B cell (primary cell): ENCODE results near the gene JMJD1C. TPM values are rescaled to one million over a fixed set of nuclear protein-coding genes. Genes with fewer than 3 reads are reported as not detected.

Source experiments
- ATAC-seq: fragments of 200-7000 bp; cut with Tn5 transposase; one replicate; pipeline ENCODE4 v1.10.0; 2021; ENCODE audit warnings: low read depth, mild to moderate bottlenecking, moderate number of reproducible peaks, moderate library complexity
- CTCF ChIA-PET: fragments of 350-600 bp; sonication (Branson Sonifier 250); formaldehyde crosslinking; loops from one replicate; lab custom pipeline; 2021; ENCODE audit warnings: antibody characterized with exemption, inconsistent platforms; lab: Charles Lee
- POLR2A ChIA-PET: fragments of 350-600 bp; sonication (Branson Sonifier 250); formaldehyde crosslinking; loops from one replicate; lab custom pipeline; 2021; ENCODE audit warnings: antibody characterized with exemption; lab: Charles Lee
- DNase-seq: peaks from one replicate; pipeline ENCODE4 v3.0.0; 2013
- H2AFZ ChIP-seq: 2 replicates; pipeline ENCODE4 v1.6.1; 2012; ENCODE audit warnings: mild to moderate bottlenecking, low read depth, low read length; ENCODE audit not compliant: insufficient read depth, poor library complexity, severe bottlenecking
- H3K27ac ChIP-seq, 2 donors: 1 replicate in 1 of 2; 2 replicates in 1 of 2; pipeline ENCODE4 v1.5.1; 2012 to 2013; ENCODE audit warnings: low read length in 2 of 2, mild to moderate bottlenecking in 2 of 2, moderate library complexity in 1 of 2
- H3K27me3 ChIP-seq, 4 experiments: fragments of 200-600 bp in 1 of 4; sonication (generic) in 1 of 4; replicated peaks in 1 of 4; 1 replicate in 2 of 4; 2 replicates in 2 of 4; pipeline versions ENCODE4 v1.6.1 to v1.7.0; 2013 to 2016; ENCODE audit warnings: low read length in 3 of 4, mild to moderate bottlenecking in 2 of 4, mixed read lengths in 1 of 4, moderate library complexity in 1 of 4; ENCODE audit not compliant: insufficient read depth in 4 of 4, control insufficient read depth in 3 of 4; ENCODE audit errors: control extremely low read depth in 1 of 4
- H3K36me3 ChIP-seq, 2 experiments: replicated peaks in 1 of 2; 1 replicate in 1 of 2; 2 replicates in 1 of 2; pipeline versions ENCODE4 v1.6.1 to v1.7.1; 2013; ENCODE audit warnings: low read length in 1 of 2; ENCODE audit not compliant: insufficient read depth in 2 of 2, control insufficient read depth in 1 of 2; ENCODE audit errors: control extremely low read depth in 1 of 2, extremely low read depth in 1 of 2
- H3K4me1 ChIP-seq, 2 donors: fragments of 200-600 bp in 1 of 2; sonication (generic) in 1 of 2; 1 replicate in 1 of 2; 2 replicates in 1 of 2; pipeline versions ENCODE4 v1.5.1 to v1.6.1; 2013 to 2017; ENCODE audit warnings: low read length in 2 of 2; ENCODE audit not compliant: control insufficient read depth in 2 of 2, insufficient read depth in 2 of 2
- H3K4me2 ChIP-seq: replicated peaks from 2 replicates; pipeline ENCODE3; 2012; ENCODE audit warnings: mild to moderate bottlenecking, low read depth, low read length; ENCODE audit not compliant: poor library complexity, severe bottlenecking
- H3K4me3 ChIP-seq, 5 experiments: fragments of 200-600 bp in 1 of 5; sonication (generic) in 1 of 5; 1 replicate in 3 of 5; 2 replicates in 2 of 5; pipeline versions ENCODE4 v1.5.1 to v1.7.0; 2011 to 2016; ENCODE audit warnings: low read length in 4 of 5, mild to moderate bottlenecking in 4 of 5, low read depth in 2 of 5, control low read depth in 1 of 5, moderate library complexity in 1 of 5; ENCODE audit not compliant: insufficient read depth in 1 of 5; ENCODE audit errors: control extremely low read depth in 1 of 5, extremely low read depth in 1 of 5
- H3K79me2 ChIP-seq: fragments of 200-600 bp; sonication (generic); one replicate; pipeline ENCODE4 v1.6.0; 2016; ENCODE audit warnings: low read length; ENCODE audit not compliant: control insufficient read depth, insufficient read depth
- H3K9ac ChIP-seq: fragments of 200-600 bp; sonication (generic); 2 replicates; pipeline ENCODE4 v1.6.1; 2017; ENCODE audit warnings: mild to moderate bottlenecking, low read length, moderate library complexity
- H3K9me3 ChIP-seq, 3 donors: one replicate each; pipeline versions ENCODE4 v1.6.1 to v1.7.1; 2013; ENCODE audit warnings: low read length in 2 of 3; ENCODE audit not compliant: control insufficient read depth in 2 of 3, insufficient read depth in 1 of 3; ENCODE audit errors: control extremely low read depth in 1 of 3
- H4K20me1 ChIP-seq: 2 replicates; pipeline ENCODE4 v1.6.0; 2012; ENCODE audit warnings: mild to moderate bottlenecking, low read length; ENCODE audit not compliant: insufficient read depth, control insufficient read depth, poor library complexity, severe bottlenecking
- H3K27ac Mint-ChIP-seq: one replicate; pipeline ENCODE4 v1.8.0; 2021; ENCODE audit warnings: mixed read lengths
- H3K27me3 Mint-ChIP-seq: one replicate; pipeline ENCODE4 v1.8.0; 2021; ENCODE audit warnings: mixed read lengths
- H3K4me1 Mint-ChIP-seq: one replicate; pipeline ENCODE4 v1.8.0; 2021; ENCODE audit warnings: mixed read lengths
- H3K4me3 Mint-ChIP-seq: one replicate; pipeline ENCODE4 v1.8.0; 2021; ENCODE audit warnings: mixed read lengths
- H3K9me3 Mint-ChIP-seq: one replicate; pipeline ENCODE4 v1.8.0; 2022; ENCODE audit warnings: mixed read lengths; ENCODE audit not compliant: insufficient read depth
- EZH2 ChIP-seq: IDR thresholded peaks from 2 replicates; pipeline ENCODE4 v1.6.1; 2012; ENCODE audit warnings: borderline replicate concordance, low read depth, mild to moderate bottlenecking, moderate library complexity, low read length; ENCODE audit not compliant: insufficient read depth, poor library complexity, severe bottlenecking
- WGBS: methylation state at CpG from one replicate; pipeline ENCODE4 v1.1.5; 2013; ENCODE audit warnings: missing lambda C conversion rate; ENCODE audit not compliant: insufficient coverage; 5-methylcytosine and 5-hydroxymethylcytosine counted together
- intact Hi-C: fragments of 100-400 bp; cut with micrococcal nuclease; formaldehyde crosslinking; loops from one replicate; pipeline ENCODE4 v1.10.0; 2022
- polyA plus RNA-seq: library from polyadenylated mRNA; depleted of rRNA; stranded (reverse); fragments of >200 nt; gene quantifications from 2 replicates; pipeline ENCODE4 v1.2.3, GENCODE V29; 2012
- total RNA-seq, 2 donors: library from RNA; stranded (reverse); fragments of 120-200 nt in 1 of 2; gene quantifications; 1 replicate in 1 of 2; 2 replicates in 1 of 2; pipeline versions ENCODE4 v1.2.3 to v1.2.4, GENCODE V29; 2013 to 2022
- TF ChIP-seq, protein P1 (sequence below): fragments of 200-600 bp; IDR thresholded peaks from one replicate; pipeline ENCODE4 v1.8.0; 2022; ENCODE audit warnings: antibody characterized with exemption, mild to moderate bottlenecking

The JMJD1C gene
- total and polyA plus RNA-seq, 2 donors (not counting 1 experiment from before 2014, with no cell fraction given) = 81.8 to 235 TPM

DNA sequence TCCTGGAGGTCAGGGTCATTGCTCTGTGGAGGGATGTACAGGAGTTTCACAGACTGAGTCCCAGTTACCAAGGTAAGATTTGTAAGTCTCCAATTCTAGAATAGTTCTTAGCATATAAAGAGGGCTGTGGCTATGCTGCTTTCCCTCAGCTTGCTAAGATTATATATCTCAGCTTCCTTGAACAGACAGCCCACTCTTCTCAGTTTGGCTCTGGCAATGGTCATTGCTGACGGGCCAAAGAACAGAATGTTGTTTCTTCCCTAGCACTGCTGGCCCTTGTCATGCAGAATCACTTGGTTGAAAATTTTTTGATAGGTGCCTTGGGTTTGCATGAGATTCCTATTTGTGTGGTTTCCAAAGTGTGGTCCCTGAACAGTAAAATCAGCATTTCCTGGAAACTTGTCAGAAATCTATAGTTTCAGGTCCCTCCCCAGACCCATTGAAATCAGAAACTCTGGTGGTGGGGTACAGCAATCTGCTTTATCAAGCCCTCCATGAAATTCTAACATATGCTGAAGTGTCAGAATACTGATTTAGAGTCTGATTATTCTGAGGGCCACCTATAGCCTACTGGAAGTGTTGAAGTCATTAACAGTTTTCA, 294.4 kb downstream of the JMJD1C start:
- H3K27ac Mint-ChIP-seq = peak overlapping the region; percentile 53
- no peak for ATAC-seq
- WGBS = no CpG with 5 or more reads among the region's 1 CpG
- no peaks in the 10 kb centered on the region for H3K27me3 ChIP-seq
- H3K79me2 ChIP-seq = peaks cover 11% of the 10 kb centered on the region
- H3K4me3 Mint-ChIP-seq = no peak overlapping the region
- DNase-seq = no peak
- CTCF ChIA-PET = interaction anchor here (1.9 to 16.5 kb wide), 3 partner anchors 13 to 547 kb away, joined by 4 to 453 read pairs (median 7); no protein-coding TSS in a partner anchor
- peaks cover 8% of the 10 kb centered on the region for H4K20me1 ChIP-seq
- peaks cover 15 to 61% of the 10 kb centered on the region in 2 experiments for H3K36me3 ChIP-seq
- H3K9me3 ChIP-seq = no peaks in the 10 kb centered on the region
- intact Hi-C loops = loop anchor here (5.0 kb wide), 1 partner anchor 96 kb away; no protein-coding TSS in a partner anchor
- H3K4me1 Mint-ChIP-seq = peaks cover 29% of the 10 kb centered on the region
- H3K27ac ChIP-seq = no peak overlapping the region
- H2AFZ ChIP-seq = no peak overlapping the region
- H3K9ac ChIP-seq = no peak overlapping the region
- POLR2A ChIA-PET = no interaction called here
- no peaks in the 10 kb centered on the region for H3K27me3 Mint-ChIP-seq
- no peaks in the 10 kb centered on the region for H3K9me3 Mint-ChIP-seq
- peaks cover 18 to 22% of the 10 kb centered on the region in 2 donors for H3K4me1 ChIP-seq
- no peak overlapping the region for H3K4me3 ChIP-seq
- no peak overlapping the region for H3K4me2 ChIP-seq
- TF ChIP-seq EZH2 = no peak

DNA sequence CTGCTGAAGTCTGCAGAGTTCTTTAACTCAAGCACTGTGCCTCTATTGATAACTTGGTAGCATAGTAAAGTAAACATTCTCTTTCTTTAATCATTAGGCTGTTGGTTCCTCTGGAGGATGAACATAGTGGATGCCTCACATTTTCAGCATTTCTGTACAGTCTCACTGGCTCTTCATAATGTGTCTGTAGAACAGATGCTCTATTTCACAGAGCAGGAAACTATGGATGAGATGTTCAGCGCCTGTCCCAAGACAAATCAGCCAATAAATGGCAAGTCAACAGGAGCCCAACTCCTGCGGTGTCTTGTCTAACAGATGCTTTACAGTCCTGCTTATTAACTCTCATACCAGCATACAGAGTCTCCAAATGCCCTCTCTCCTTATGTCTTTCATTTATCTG, 296.2 kb downstream of the JMJD1C start:
- H3K9me3 Mint-ChIP-seq = no peaks in the 10 kb centered on the region
- H3K27me3 Mint-ChIP-seq = no peaks in the 10 kb centered on the region
- Histone ChIP-seq H3K9me3 (no peaks in the 10 kb centered on the region), H3K27ac (peak overlapping the region in 1 of 2 donors; percentile 42), H3K36me3 (peaks cover 13 to 64% of the 10 kb centered on the region in 2 experiments), H3K4me2 (no peak overlapping the region), H4K20me1 (peaks cover 15% of the 10 kb centered on the region), H3K27me3 (no peaks in the 10 kb centered on the region), H3K9ac (no peak overlapping the region), H3K4me3 (no peak overlapping the region), H2AFZ (no peak overlapping the region), H3K4me1 (peaks cover 16 to 19% of the 10 kb centered on the region in 2 donors), H3K79me2 (peaks cover 11% of the 10 kb centered on the region)
- H3K4me1 Mint-ChIP-seq = peaks cover 25% of the 10 kb centered on the region
- WGBS = no CpG with 5 or more reads among the region's 2 CpGs
- no peak for TF ChIP-seq EZH2
- TF ChIP-seq, protein P1, sequence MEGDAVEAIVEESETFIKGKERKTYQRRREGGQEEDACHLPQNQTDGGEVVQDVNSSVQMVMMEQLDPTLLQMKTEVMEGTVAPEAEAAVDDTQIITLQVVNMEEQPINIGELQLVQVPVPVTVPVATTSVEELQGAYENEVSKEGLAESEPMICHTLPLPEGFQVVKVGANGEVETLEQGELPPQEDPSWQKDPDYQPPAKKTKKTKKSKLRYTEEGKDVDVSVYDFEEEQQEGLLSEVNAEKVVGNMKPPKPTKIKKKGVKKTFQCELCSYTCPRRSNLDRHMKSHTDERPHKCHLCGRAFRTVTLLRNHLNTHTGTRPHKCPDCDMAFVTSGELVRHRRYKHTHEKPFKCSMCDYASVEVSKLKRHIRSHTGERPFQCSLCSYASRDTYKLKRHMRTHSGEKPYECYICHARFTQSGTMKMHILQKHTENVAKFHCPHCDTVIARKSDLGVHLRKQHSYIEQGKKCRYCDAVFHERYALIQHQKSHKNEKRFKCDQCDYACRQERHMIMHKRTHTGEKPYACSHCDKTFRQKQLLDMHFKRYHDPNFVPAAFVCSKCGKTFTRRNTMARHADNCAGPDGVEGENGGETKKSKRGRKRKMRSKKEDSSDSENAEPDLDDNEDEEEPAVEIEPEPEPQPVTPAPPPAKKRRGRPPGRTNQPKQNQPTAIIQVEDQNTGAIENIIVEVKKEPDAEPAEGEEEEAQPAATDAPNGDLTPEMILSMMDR = no peak
- DNase-seq = no peak
- intact Hi-C loops = loop anchor here (5.0 kb wide), 2 partner anchors 38 to 98 kb away; no protein-coding TSS in a partner anchor
- ChIA-PET CTCF (interaction anchor here (1.9 to 16.5 kb wide), 4 partner anchors 12 to 549 kb away, joined by 4 to 453 read pairs (median 68); no protein-coding TSS in a partner anchor), POLR2A (no interaction called here)
- no peak overlapping the region for H3K27ac Mint-ChIP-seq
- no peak overlapping the region for H3K4me3 Mint-ChIP-seq
- no peak for ATAC-seq
